ENCODE results near the gene CHTOP.

The CHTOP gene

GRCh38 chr1:153613406-153613805, 20.5 kb upstream of the CHTOP start:
- DNase-seq, result no peak

GRCh38 chr1:153614189-153614900, 19.5 kb upstream of the CHTOP start:
- DNase-seq, result no peak

GRCh38 chr1:153614906-153615305, 19.0 kb upstream of the CHTOP start:
- no peak for DNase-seq

- no peak for DNase-seq
Measured at GRCh38 chr1:153615406-153615805, 18.5 kb upstream of the CHTOP start.

GRCh38 chr1:153616144-153616916, 17.5 kb upstream of the CHTOP start, which contains the start of gene S100A14:
TSS of gene S100A14 (minus strand) at chr1:153616325. CDS start at chr1:153615858, 467 bp downstream.
- DNase-seq, result no peak

- DNase-seq, result no peak
Measured at GRCh38 chr1:153616917-153617311, 17.0 kb upstream of the CHTOP start.

- peak; percentile 12 for DNase-seq
Measured at GRCh38 chr1:153617663-153618062, 16.2 kb upstream of the CHTOP start.

GRCh38 chr1:153619171-153619570, 14.7 kb upstream of the CHTOP start:
- no peak for DNase-seq

- DNase-seq, result no peak
Measured at GRCh38 chr1:153623101-153623500, 10.8 kb upstream of the CHTOP start.

- DNase-seq, result no peak
Measured at GRCh38 chr1:153624965-153625611, 8.8 kb upstream of the CHTOP start.

- no peak for DNase-seq
Measured at GRCh38 chr1:153626477-153626903, 7.4 kb upstream of the CHTOP start.

- peak; percentile 62 for DNase-seq
Measured at GRCh38 chr1:153626904-153627714, 6.8 kb upstream of the CHTOP start, which contains the start of gene S100A13. TSS of gene S100A13 (minus strand) at chr1:153627505. CDS start at chr1:153626472, 1,033 bp downstream.

- DNase-seq, result no peak
Measured at GRCh38 chr1:153627715-153628626, 5.9 kb upstream of the CHTOP start, which contains the start of gene S100A1. TSS of gene S100A1 (plus strand) at chr1:153628434. CDS start at chr1:153630522, 2,088 bp downstream.

- no peak for DNase-seq
Measured at GRCh38 chr1:153628638-153629342, 5.1 kb upstream of the CHTOP start.

- DNase-seq, result no peak
Measured at GRCh38 chr1:153629343-153629665, 4.6 kb upstream of the CHTOP start.

GRCh38 chr1:153629971-153630370, 3.9 kb upstream of the CHTOP start:
- DNase-seq, result no peak

- DNase-seq, result no peak
Measured at GRCh38 chr1:153630384-153630783, 3.5 kb upstream of the CHTOP start.

- no peak for DNase-seq
Measured at GRCh38 chr1:153631047-153632022, 2.5 kb upstream of the CHTOP start.

GRCh38 chr1:153633161-153633753, 609 bp upstream of the CHTOP start:
- no peak for DNase-seq

All from NCI-H2171 treated with DMSO at 0.1 percent for 48 hours (cell line).